ENCODE measurements around the gene IVL.

The IVL gene

DNA sequence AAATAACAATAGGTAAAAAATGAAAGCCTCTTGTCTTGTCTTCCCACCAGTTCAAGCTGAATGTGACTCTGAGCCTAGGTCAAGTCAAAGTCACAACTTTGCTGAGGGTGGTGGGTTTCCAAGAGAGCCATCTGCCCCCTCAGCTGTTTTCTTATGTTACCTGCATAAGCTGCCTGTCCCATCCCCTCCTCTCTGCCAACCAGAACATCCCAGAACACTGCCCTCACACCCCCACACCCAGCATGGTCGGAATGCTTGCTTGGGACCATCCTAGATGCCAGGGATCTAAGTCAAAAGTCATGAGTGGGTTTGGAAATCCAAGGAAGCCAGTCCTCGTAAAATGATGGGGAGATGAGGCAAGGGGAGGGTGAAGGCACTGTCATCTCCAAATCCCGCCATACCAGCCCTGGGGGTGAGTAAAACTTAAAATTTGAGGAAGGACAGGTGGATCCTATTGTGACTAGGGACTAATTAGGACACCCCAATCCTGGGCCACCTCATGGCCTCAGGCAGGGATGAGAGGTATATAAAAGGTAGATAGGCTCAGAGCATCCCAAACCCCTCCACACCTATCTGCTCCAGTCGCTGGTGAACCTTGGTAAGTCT is 38.4 kb downstream of the IVL start, which contains the start of gene SPRR5:
SPRR5 (plus strand) TSS at position 556 of the 606 bp plus-strand sequence. CDS start 1,349 bp downstream, outside the sequence.
- no peak for DNase-seq (ENCODE audit: low spot score)

DNA sequence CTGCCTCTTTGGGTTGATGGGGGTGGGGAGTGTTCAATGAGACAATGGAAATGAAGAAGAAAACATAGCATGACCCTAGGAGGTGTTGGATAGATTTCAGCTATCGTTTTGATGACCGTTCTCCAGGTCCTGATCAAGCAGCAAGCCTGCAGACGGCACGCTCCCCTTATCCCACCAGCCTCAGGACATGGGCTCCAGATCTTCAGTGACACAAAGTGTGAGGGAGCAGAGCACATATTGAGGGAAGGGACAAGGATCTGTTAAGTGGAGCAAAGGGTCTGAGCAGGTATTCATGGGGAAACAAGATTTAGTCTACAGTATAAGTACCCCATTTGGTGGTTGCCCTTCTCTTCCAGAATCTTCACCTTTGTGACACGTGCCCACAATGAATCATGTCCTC is 43.4 kb downstream of the IVL start:
- no peak for DNase-seq (ENCODE audit: low spot score)

DNA sequence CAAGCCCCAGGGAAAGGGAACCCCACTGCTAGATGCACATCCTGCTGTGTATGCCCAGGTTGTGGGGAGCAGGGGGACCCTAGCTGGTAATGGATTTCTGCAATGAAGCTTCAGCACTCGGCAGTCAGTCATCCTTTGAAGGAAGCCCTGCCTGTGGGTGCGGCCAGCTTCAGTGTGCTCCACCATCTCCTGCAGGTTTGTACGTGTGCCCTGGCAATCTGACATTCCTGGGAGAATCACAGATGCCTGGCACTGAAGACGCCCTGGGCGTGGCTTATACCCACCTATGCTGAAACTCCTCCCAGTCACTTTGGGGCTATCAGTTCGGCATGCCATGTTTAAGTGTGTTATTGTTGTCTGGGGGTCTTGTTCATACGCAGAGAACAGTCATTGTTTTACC is 45.4 kb downstream of the IVL start:
- DNase-seq (ENCODE audit: low spot score), result no peak

DNA sequence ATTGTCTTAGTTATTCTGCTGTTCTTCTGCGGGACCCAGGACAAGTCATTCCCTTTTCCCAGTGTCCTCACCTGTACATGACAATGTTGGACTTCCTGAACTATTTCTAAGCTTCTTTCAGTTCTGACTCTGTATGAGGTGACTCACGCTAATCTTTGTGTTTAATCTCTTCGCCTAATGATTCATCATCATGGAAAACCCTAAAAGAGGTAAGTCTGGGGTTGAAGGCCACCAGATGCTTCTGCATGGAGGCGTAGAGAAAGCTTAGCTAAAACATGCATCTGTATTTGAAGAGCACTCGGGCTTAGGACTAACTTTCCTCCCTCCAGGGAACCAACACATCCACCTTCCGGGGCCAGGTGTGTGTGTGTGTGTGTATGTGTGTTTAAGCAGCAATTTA is 46.1 kb downstream of the IVL start:
- peak; percentile 22 for DNase-seq (ENCODE audit: low spot score)

DNA sequence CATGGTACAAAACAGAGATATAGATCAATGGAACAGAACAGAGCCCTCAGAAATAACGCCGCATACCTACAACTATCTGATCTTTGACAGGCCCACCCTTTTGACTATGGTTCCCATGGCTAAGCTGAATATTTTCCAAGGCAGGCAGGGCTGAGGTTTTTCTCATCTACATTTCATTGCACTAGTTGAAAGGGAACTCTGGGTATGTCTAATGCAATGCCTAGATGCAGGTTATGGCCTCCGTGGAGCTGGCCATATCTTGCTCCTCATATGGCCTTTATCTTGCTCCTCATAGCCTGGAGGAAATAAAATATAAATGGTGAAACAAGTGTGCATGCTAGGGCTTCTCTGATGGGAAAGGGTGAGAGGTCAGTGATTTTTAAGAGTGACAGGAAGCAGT is 49.2 kb downstream of the IVL start:
- no peak for DNase-seq (ENCODE audit: low spot score)

DNA sequence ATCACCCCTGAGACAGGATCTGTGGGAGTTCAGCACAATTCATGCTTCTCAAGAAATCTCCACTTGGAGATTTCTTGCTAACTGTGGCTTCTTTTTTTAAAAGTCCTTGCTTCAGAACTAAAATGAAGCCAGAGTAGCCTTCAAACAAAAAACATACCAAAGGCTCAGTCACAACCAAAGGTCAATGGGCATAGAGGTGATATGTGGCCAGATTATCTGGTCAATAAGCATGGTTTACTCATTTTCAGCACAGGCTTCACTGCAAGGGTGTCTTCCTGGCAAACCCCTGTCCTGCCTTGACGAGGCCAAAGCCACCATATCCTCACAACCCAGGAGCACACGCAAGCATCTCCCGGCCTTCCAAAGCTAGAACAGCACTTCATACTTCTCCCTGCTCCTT is 50.9 kb downstream of the IVL start:
- no peak for DNase-seq (ENCODE audit: low spot score)

DNA sequence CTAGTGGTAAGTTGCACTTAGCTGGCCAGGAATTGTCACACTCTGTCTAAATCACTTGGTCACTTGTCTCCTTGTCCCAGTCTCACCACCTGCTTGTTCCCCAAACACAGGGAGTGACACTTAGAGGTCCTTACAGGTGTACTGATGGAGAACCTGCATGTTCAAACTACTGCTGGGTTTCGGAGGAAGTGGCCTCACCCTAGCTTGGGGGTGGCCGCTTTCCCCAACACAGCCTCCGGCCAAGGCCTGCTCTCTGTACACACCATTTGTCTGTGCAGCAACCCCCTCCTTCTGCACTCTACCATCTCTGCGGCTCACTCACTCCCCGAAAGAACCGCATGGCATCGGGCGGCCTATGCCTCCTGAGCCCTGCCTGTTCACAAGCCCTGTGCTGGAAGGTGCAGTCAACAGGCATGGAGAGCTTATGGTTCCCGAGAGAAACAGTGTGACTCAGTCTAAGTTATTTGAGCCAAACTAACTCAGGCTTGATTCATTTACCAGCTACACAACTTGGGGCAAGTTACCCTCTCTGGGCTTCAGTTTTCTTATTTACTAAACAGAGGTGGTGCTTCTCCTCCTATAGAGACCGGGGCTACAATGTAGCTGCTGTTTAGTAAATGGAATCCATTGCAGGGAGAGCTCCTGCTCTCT is 51.6 kb downstream of the IVL start:
- no peak for DNase-seq (ENCODE audit: low spot score)

DNA sequence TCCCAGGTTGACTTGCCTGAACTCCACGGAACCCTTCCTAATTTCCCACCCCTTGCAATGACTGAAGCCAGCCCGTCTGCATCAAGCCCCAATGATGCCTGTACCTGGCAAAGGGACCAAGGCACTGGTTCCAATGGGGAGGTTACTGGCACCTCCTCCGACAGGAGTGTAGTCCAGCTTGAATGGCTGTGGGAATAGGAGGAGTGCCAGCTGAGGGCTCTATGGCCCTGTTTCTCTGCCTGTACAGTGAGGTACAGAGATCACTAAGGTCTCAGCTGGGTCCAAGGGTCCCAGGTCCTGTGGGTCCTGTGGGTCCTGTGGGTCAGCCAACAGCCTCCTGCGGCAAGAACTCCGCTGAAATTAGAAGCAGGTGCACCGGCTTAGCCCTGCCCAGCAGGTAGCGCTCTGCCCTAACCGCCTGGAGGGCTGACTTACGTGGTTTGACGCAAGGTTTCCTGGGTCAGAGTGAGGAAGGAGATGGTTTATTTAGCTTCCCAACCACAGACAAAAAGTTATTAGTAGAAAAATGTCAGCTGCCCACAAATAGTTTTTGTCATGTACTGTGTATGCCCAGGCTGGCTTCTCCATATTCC is 52.2 kb downstream of the IVL start:
- no peak for DNase-seq (ENCODE audit: low spot score)
